ENCODE results near the gene SPPL2A.

DNA sequence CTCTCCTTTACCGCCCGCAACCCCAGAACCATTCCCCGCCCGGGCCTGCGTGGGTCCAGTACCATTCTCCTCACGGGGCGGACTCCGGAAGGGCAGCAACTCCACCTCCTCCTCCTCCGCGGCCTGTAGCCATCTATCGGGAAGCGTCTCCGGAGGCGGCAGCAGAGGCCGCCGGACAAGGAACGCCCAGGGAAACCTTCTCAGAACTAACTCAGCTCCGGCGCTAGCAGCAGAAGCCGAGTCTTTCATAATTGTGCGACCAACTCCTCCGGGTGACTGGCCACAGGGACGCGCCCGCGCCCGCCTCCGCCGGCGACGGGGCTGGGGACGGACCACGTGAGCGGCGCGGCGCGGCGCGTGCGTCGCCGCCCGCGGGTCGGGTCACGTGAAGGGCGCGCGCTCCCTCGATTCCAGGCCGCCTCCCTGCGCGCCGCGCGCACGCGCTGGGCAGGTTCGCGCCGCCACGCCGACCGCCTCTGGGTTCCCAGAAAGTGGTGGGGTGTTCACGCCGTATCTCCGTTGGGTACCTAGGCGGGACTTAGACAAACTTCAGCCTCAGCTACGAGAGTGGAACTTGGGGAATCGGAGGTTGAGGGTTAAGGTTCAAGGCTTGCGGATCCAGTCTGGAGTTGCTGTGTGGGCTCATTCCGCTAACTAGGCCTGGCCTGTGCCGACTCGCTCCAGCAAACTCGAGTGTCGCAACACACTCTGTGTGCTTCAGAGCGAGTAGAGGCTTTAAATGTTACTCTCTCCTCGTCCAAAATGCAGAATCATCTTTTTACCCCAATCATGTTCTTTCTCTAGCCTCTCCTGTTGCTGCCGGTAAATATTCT is 78.8 kb downstream of the SPPL2A start, which contains the start of gene TRPM7:
- TF ChIP-seq, protein P1, sequence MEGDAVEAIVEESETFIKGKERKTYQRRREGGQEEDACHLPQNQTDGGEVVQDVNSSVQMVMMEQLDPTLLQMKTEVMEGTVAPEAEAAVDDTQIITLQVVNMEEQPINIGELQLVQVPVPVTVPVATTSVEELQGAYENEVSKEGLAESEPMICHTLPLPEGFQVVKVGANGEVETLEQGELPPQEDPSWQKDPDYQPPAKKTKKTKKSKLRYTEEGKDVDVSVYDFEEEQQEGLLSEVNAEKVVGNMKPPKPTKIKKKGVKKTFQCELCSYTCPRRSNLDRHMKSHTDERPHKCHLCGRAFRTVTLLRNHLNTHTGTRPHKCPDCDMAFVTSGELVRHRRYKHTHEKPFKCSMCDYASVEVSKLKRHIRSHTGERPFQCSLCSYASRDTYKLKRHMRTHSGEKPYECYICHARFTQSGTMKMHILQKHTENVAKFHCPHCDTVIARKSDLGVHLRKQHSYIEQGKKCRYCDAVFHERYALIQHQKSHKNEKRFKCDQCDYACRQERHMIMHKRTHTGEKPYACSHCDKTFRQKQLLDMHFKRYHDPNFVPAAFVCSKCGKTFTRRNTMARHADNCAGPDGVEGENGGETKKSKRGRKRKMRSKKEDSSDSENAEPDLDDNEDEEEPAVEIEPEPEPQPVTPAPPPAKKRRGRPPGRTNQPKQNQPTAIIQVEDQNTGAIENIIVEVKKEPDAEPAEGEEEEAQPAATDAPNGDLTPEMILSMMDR (conservative IDR thresholded peaks at IDR 0.05; ENCODE audit: low read depth, low read length), result no peak
- TF ChIP-seq EZH2 (IDR thresholded peaks at IDR 0.05; ENCODE audit: borderline replicate concordance, low read depth, low read length, poor library complexity, severe bottlenecking), result no peak

All from A673 (cell line).